Calu3 (cell line): ENCODE data around the gene GNG12. TPM values are rescaled to one million over a fixed set of nuclear protein-coding genes. Genes with fewer than 3 reads are reported as not detected.

Source experiments
- BruUV-seq: library from RNA; stranded (reverse); fragments of 400-500 nt; replicated peaks from 2 replicates; lab custom pipeline; 2021; lab: Mats Ljungman, UMichigan
- CTCF ChIA-PET: fragments of 300-600 bp; sonication (Branson Sonifier 250); formaldehyde crosslinking; loops from one replicate; lab custom pipeline; 2022; ENCODE audit warnings: antibody characterized with exemption; lab: Charles Lee
- DNase-seq: peaks from one replicate; pipeline ENCODE4 v3.0.0; 2022
- H3K27ac Mint-ChIP-seq: one replicate; pipeline ENCODE4 v1.8.0; 2022; ENCODE audit warnings: mixed read lengths; ENCODE audit not compliant: unreplicated experiment
- H3K27me3 Mint-ChIP-seq: one replicate; pipeline ENCODE4 v1.8.0; 2022; ENCODE audit warnings: mixed read lengths; ENCODE audit not compliant: unreplicated experiment
- H3K36me3 Mint-ChIP-seq: one replicate; pipeline ENCODE4 v1.8.0; 2022; ENCODE audit warnings: mild to moderate bottlenecking, moderate library complexity, mixed read lengths; ENCODE audit not compliant: insufficient read depth, unreplicated experiment
- H3K4me1 Mint-ChIP-seq: one replicate; pipeline ENCODE4 v1.8.0; 2022; ENCODE audit warnings: mild to moderate bottlenecking, low read depth, mixed read lengths; ENCODE audit not compliant: unreplicated experiment
- H3K4me3 Mint-ChIP-seq: one replicate; pipeline ENCODE4 v1.8.0; 2022; ENCODE audit warnings: mild to moderate bottlenecking, low read depth, moderate library complexity, mixed read lengths; ENCODE audit not compliant: unreplicated experiment
- H3K9me3 Mint-ChIP-seq: one replicate; pipeline ENCODE4 v1.8.0; 2022; ENCODE audit warnings: low read depth, mixed read lengths; ENCODE audit not compliant: unreplicated experiment
- intact Hi-C: fragments of 100-400 bp; cut with micrococcal nuclease; formaldehyde crosslinking; loops from one replicate; pipeline ENCODE4 v1.10.0; 2022; ENCODE audit not compliant: unreplicated experiment
- total RNA-seq: library from RNA; stranded (reverse); gene quantifications from 2 replicates; pipeline ENCODE4 v1.2.3, GENCODE V29; 2022
- TF ChIP-seq, protein P1 (sequence below): fragments of 200-600 bp; IDR thresholded peaks from one replicate; pipeline ENCODE4 v1.8.0; 2022; ENCODE audit warnings: antibody characterized with exemption; ENCODE audit not compliant: unreplicated experiment

The GNG12 gene
- total RNA-seq, 1 experiment from 2014 or later, result 85.6 TPM

DNA sequence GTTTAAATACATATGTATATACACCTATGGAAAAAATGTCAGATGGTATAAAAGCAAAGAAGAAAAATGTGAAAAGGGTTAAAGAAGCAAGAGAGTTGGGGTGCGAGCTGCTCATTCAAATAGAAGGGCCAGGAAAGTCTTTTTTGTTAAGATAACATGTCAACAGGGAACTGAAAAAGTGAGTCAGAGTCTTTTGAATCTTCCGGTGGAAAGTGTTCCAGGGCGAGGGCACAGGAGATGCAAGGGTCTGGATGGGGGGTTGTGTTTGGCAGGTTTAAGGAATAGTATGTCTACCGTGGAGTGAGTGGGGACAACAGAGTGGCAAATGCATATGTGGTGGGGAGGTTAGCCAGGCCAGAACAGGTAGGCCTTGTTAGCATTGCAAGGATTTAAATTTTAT lies 22.2 kb upstream of the GNG12 start:
- H3K4me1 Mint-ChIP-seq, result peaks cover 6% of the 10 kb centered on the region
- H3K36me3 Mint-ChIP-seq, result peaks cover 4% of the 10 kb centered on the region
- H3K9me3 Mint-ChIP-seq, result no peaks in the 10 kb centered on the region
- H3K27ac Mint-ChIP-seq, result peak overlapping the region; percentile 31
- BruUV-seq, result no TSS peak
- no peak overlapping the region for H3K4me3 Mint-ChIP-seq
- TF ChIP-seq, protein P1, sequence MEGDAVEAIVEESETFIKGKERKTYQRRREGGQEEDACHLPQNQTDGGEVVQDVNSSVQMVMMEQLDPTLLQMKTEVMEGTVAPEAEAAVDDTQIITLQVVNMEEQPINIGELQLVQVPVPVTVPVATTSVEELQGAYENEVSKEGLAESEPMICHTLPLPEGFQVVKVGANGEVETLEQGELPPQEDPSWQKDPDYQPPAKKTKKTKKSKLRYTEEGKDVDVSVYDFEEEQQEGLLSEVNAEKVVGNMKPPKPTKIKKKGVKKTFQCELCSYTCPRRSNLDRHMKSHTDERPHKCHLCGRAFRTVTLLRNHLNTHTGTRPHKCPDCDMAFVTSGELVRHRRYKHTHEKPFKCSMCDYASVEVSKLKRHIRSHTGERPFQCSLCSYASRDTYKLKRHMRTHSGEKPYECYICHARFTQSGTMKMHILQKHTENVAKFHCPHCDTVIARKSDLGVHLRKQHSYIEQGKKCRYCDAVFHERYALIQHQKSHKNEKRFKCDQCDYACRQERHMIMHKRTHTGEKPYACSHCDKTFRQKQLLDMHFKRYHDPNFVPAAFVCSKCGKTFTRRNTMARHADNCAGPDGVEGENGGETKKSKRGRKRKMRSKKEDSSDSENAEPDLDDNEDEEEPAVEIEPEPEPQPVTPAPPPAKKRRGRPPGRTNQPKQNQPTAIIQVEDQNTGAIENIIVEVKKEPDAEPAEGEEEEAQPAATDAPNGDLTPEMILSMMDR, result no peak
- CTCF ChIA-PET, result interaction anchor here (2.0 kb wide), 1 partner anchor 155 kb away, joined by 6 read pairs; no protein-coding TSS in a partner anchor
- DNase-seq, result no peak
- intact Hi-C loops, result no loop called here
- no peaks in the 10 kb centered on the region for H3K27me3 Mint-ChIP-seq

DNA sequence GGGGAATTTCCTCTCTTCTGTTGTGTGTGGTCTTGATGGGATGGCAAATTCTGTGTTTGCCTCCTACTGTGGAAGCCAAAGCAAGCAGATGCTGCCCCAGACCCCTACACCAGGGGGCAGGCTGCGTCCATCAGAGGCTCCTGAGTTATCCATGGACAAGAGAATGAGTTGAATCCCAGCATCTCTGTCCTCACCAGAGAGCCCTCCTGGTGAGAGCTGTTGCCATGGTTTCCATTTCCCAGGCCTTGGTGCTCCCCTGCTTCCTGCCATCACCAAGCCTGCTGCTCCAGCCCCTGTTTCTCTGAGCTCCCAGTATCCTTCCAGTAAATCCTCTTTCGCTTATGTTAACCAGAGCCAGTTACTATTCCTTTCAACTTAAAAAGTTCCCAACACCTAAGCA lies 20.4 kb upstream of the GNG12 start:
- Mint-ChIP-seq H3K36me3 (peaks cover 4% of the 10 kb centered on the region), H3K27me3 (no peaks in the 10 kb centered on the region), H3K4me1 (peaks cover 20% of the 10 kb centered on the region), H3K4me3 (no peak overlapping the region), H3K9me3 (no peaks in the 10 kb centered on the region), H3K27ac (no peak overlapping the region)
- peak; percentile 83 for DNase-seq
- no TSS peak for BruUV-seq
- TF ChIP-seq, protein P1, result peak; percentile 87
- intact Hi-C loops, result loop anchor here (1.0 to 5.0 kb wide), 5 partner anchors 44 to 469 kb away; no protein-coding TSS in a partner anchor
- CTCF ChIA-PET, result interaction anchor here (0.6 to 1.4 kb wide), 5 partner anchors 88 to 254 kb away, joined by 3 to 7 read pairs (median 3); partner anchors contain the start of gene DIRAS3

DNA sequence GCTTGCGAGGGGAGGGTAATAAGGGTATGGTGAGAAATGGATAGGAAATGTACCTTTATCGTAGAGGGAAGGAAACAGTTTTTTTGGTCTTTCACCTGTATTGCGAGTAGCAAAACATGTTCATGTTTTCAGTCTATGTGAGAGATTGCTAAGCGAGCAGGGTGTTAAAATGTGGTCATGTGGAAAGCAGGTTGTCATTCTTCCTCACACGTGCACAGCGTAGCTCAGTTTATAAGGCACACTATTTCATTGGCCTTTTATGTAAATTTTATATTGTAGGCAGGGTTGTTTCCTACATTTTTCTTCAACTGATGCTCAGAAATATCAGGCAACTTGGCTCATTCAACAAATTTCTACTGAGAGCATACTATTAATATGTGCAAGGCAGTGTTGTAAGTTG lies 18.5 kb upstream of the GNG12 start:
- Mint-ChIP-seq H3K36me3 (peaks cover 4% of the 10 kb centered on the region), H3K27me3 (no peaks in the 10 kb centered on the region), H3K27ac (no peak overlapping the region), H3K9me3 (no peaks in the 10 kb centered on the region), H3K4me1 (peaks cover 20% of the 10 kb centered on the region), H3K4me3 (no peak overlapping the region)
- CTCF ChIA-PET, result no interaction called here
- no TSS peak for BruUV-seq
- TF ChIP-seq, protein P1, result no peak
- intact Hi-C loops, result loop anchor here (2.0 to 5.0 kb wide), 4 partner anchors 46 to 491 kb away; no protein-coding TSS in a partner anchor
- DNase-seq, result no peak

DNA sequence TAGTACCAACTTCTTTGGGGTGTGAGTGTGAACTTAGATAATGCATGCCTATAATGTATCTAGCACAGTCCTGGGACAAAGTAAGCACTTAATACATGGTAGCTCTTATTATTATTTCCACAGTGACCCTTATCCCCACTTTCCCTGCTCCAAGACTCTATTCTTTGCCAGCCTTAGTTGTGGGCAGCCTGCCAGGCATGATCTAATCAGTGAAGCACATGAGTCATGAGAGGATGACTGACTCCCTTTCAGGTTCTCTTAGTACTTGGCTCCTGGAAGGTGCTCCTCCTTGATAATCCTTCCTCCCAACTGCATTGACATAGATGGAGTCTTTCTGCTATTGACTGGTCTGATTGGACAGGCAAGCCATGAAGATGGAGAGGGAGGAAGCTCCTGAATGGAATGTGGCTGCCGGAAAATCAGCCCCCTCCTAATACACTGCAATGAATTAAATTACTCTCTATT lies 17.4 kb upstream of the GNG12 start:
- no TSS peak for BruUV-seq
- peak overlapping the region; percentile 8 for H3K4me3 Mint-ChIP-seq
- TF ChIP-seq, protein P1, result no peak
- H3K27me3 Mint-ChIP-seq, result no peaks in the 10 kb centered on the region
- CTCF ChIA-PET, result interaction anchor here (1.0 to 2.1 kb wide), 13 partner anchors 12 to 318 kb away, joined by 3 to 19 read pairs (median 7); partner anchors contain the start of gene DIRAS3
- H3K27ac Mint-ChIP-seq, result peak overlapping the region; percentile 78
- H3K36me3 Mint-ChIP-seq, result peaks cover 4% of the 10 kb centered on the region
- H3K4me1 Mint-ChIP-seq, result peaks cover 20% of the 10 kb centered on the region
- intact Hi-C loops, result loop anchor here (1.0 to 5.0 kb wide), 5 partner anchors 47 to 492 kb away; no protein-coding TSS in a partner anchor
- no peaks in the 10 kb centered on the region for H3K9me3 Mint-ChIP-seq
- DNase-seq, result peak; percentile 88
